Mucosa of rectum (tissue), 2 donors: ENCODE data around the gene SLC7A6OS.

Experiments used
- H3K27ac ChIP-seq, 2 donors: one replicate each; pipeline ENCODE4 v1.7.0; 2013; ENCODE audit warnings: inconsistent platforms in 2 of 2, low read depth in 2 of 2, low read length in 2 of 2
- H3K27me3 ChIP-seq, 2 donors: one replicate each; pipeline ENCODE4 v1.7.0; 2013; ENCODE audit warnings: low read length in 2 of 2; ENCODE audit not compliant: control insufficient read depth in 2 of 2, insufficient read depth in 2 of 2
- H3K36me3 ChIP-seq, 2 donors: one replicate each; pipeline ENCODE4 v1.7.0; 2013; ENCODE audit warnings: low read length in 2 of 2; ENCODE audit not compliant: control insufficient read depth in 2 of 2, insufficient read depth in 2 of 2
- H3K4me1 ChIP-seq, 2 donors: one replicate each; pipeline ENCODE4 v1.7.0; 2013; ENCODE audit warnings: low read length in 2 of 2, mild to moderate bottlenecking in 1 of 2; ENCODE audit not compliant: control insufficient read depth in 2 of 2, insufficient read depth in 2 of 2
- H3K4me3 ChIP-seq, 2 donors: one replicate each; pipeline ENCODE4 v1.7.0; 2013; ENCODE audit warnings: low read length in 2 of 2
- H3K9ac ChIP-seq, 2 donors: one replicate each; pipeline ENCODE4 v1.7.0; 2013; ENCODE audit warnings: low read length in 2 of 2, low read depth in 1 of 2, mild to moderate bottlenecking in 1 of 2
- H3K9me3 ChIP-seq, 2 donors: one replicate each; pipeline ENCODE4 v1.7.0; 2013; ENCODE audit warnings: low read length in 2 of 2; ENCODE audit not compliant: control insufficient read depth in 2 of 2
- donor health status: healthy.
- donor health status: Normal muscosa, but diverticular disease.

The SLC7A6OS gene

DNA sequence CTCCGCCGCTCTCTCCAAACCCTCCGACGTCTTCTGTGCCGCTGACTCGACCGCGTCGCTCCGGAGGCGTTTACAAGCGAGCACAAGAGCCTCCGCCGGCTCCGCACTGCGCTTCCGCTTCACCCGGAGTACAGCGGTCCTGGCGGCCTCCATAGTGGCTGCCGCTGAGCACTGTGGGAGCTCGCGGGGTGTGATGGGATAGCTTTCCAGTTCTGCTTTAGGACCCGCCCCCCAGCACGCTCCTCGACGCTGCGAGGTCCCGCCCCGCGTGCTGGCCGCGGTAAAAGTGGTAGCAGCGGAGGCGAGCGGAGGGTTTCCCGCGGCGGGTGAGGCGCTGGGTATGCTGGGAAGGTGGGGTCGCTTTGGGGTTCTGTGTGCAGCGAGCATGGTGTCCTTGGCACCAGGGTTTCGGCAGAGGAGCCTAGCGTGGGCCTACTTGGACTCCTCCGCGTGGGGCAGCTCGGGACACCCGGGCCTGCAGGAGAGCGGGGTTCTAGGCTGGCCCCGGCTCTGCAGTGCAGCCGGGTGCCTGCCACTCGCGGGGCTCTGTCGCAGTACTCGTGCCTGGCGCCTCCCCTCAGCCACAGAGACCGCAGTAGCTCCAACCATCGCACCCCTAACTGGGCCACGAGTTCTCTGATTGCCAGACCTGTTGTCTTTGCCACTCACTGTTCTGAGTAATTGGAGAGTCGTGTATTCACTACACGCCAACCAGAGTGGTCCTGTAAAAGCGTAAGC, at the start of gene SLC7A6OS, which contains the start of gene PRMT7:
SLC7A6OS (minus strand) TSS at position 173 of the 738 bp plus-strand sequence; CDS start at position 153, 20 bp downstream.
PRMT7 (plus strand) TSS at position 246 of the 738 bp plus-strand sequence. CDS start 4,961 bp downstream, outside the sequence.
- Histone ChIP-seq H3K4me3 (peak within 1 kb of the TSS; percentile 90 to 98), H3K9ac (peak within 1 kb of the TSS; percentile 80 to 97), H3K9me3 (no peaks in the 10 kb centered on the region), H3K36me3 (peaks cover 4 to 29% of the 10 kb centered on the region in 2 donors), H3K27ac (peak within 1 kb of the TSS; percentile 80 to 88), H3K27me3 (no peaks in the 10 kb centered on the region), H3K4me1 (peaks cover 17 to 19% of the 10 kb centered on the region in 2 donors)

DNA sequence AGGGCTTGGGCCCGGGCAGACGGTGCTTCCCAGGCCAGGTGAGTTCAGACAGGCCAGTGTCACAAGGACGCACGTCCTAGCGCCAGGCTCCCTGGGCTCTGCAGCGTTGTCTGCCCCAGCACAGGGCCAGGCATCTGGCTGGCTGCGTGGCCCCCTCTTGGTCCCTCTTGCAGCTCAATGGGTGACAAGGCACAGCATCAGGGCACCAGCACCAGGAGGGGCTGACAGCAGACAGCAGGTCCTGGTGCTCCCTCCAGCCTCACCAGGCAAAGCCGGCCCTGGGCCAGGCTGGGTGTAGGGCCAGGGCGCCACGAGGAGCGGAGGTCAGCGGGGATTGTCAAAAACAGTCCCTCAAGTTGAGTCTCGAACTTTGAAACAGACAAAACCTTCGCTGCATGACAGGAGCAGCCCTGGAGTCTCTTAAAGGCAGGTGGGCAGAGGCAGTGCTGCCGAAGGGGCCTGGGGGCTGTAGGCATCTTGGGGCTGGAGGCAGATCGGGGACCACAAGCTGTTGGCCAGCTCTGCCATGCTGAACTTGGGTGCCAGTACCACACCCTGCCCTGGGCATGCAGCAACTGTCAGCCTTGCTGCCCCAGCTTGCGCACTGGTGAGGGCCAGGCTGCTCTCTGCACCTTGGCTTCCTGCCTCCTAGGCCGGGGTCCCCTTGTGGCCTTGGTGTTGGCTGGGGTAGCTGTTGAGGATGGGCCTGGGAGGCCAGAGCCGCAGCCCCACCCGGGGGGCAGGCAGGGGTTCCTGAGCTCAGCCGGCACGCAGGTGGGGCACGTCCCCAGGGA, 48.8 kb upstream of the SLC7A6OS start:
- Histone ChIP-seq H3K4me1 (peaks cover 5 to 18% of the 10 kb centered on the region in 2 donors), H3K9ac (no peak overlapping the region), H3K36me3 (peaks cover 40 to 54% of the 10 kb centered on the region in 2 donors), H3K27ac (no peak overlapping the region), H3K27me3 (no peaks in the 10 kb centered on the region), H3K9me3 (no peaks in the 10 kb centered on the region), H3K4me3 (no peak overlapping the region)

DNA sequence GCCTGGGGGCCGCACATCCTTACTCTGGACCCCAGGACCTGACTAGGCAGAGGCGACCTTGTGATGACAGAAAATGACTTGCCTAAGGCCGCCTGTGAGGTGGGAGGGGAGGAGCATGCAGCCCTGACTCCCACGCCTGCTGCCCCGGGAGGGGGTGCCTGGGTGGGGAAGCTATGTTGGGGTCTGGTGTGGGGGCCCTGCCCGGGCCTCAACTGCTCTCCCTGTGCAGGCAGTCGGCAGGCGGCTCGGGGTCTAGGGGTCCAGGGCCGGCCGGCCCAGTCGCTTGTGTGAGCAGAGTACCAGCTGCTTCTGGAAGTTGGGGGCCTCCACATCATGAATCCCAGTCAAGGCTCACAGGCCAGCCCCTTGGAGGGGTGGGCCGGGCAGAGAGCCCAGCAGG, 48.2 kb upstream of the SLC7A6OS start:
- peaks cover 5 to 14% of the 10 kb centered on the region in 2 donors for H3K4me1 ChIP-seq
- peaks cover 39 to 55% of the 10 kb centered on the region in 2 donors for H3K36me3 ChIP-seq
- H3K27me3 ChIP-seq: no peaks in the 10 kb centered on the region
- H3K27ac ChIP-seq: no peak overlapping the region
- H3K9ac ChIP-seq: no peak overlapping the region
- H3K4me3 ChIP-seq: no peak overlapping the region
- H3K9me3 ChIP-seq: no peaks in the 10 kb centered on the region

DNA sequence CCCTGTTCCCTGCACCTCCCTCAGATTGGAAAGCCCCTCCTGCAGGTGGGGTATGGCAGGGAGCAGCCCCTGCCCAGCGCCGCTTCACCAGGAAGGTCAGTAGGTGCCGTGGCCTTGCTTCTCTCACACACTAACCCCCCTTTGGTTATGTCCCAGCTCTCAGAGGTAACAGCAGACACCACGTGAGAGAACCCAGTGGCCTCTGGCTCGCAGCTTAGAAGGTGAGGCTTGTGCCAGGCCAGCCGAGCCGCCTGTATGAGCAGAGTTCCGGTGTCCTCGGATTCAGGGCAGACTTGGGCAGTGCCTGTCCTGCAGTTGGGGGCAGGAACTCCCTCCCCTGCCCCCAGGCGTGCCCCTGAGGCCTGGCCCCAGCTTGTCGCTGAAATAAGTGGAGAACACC, 47.2 kb upstream of the SLC7A6OS start:
- H3K27ac ChIP-seq: no peak overlapping the region
- H3K36me3 ChIP-seq: peaks cover 39 to 55% of the 10 kb centered on the region in 2 donors
- no peak overlapping the region for H3K4me3 ChIP-seq
- peaks cover 5 to 14% of the 10 kb centered on the region in 2 donors for H3K4me1 ChIP-seq
- no peaks in the 10 kb centered on the region for H3K27me3 ChIP-seq
- H3K9me3 ChIP-seq: no peaks in the 10 kb centered on the region
- no peak overlapping the region for H3K9ac ChIP-seq

DNA sequence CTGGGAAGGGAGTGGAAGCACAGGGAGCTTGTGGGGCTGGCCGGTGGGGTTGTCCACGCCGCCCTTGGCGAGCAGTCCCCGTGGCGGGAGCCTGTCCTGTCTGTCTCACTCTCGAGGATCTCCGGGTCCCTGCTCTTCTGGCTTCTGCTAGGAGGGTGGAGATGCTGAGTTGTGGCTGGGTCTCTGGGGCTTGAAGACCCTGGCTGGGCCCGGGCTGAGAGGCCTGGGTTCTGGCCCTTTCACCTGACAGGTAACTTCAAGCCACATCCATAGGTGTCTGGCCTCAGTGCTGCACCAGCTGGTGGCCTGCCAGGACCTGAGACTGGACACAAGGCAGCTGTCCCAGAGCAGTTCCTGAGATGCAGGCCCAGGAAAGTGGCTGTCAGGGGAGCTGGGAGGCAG, 46.8 kb upstream of the SLC7A6OS start:
- Histone ChIP-seq H3K9me3 (no peaks in the 10 kb centered on the region), H3K36me3 (peaks cover 39 to 58% of the 10 kb centered on the region in 2 donors), H3K9ac (no peak overlapping the region), H3K4me1 (peaks cover 7 to 14% of the 10 kb centered on the region in 2 donors), H3K27me3 (no peaks in the 10 kb centered on the region), H3K27ac (no peak overlapping the region), H3K4me3 (no peak overlapping the region)

DNA sequence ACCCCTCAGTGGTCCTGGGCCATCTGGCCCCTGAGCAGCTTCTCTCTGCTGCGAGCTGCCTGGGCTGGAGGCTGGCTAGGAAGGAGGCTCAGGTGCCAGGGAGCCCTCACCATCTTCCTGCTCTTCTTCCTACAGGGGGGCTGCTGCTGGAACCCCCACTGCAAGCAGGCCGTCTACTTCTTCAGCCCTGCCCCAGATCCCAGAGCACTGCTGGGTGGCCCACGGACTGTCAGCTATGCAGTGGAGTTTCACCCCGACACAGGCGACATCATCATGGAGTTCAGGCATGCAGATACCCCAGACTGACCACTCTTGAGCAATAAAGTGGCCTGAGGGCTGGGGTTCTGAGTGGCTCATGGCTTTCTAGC, 46.2 kb upstream of the SLC7A6OS start:
- Histone ChIP-seq H3K9ac (no peak overlapping the region), H3K36me3 (peaks cover 36 to 58% of the 10 kb centered on the region in 2 donors)

DNA sequence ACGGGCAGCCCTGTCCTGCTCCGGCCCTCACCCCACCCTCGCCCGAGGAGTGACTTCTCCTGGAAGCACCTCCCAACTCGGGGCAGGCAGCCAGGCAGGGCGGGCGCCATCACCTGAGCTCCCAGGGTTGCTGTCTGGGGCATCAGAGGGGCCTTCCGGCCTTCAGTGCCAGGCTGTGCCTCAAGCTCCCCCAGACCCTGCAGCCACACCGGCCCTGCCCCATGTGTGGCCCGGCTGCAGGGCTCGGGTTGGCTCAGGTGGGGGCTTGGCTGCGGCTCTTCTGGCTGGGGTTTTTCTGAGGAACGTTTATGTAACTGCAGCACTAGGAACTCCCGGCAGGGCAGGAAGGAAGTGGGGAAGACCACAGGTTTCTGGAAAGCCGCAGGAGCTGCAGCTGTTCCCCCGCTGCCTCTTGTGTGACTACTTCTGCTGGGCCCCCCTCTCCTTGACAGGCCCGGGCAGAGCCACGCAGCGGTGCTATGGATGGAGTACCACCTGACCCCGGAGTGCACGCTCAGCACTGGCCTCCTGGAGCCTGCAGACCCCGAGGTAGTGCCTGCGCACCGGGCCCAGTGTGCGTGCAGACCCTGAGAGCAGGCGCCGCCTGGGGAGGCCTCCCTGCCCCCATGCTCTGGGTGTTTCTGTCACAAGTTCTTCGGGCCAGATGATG, 45.6 kb upstream of the SLC7A6OS start:
- Histone ChIP-seq H3K4me1 (peaks cover 16 to 21% of the 10 kb centered on the region in 2 donors), H3K36me3 (peaks cover 37 to 62% of the 10 kb centered on the region in 2 donors), H3K27me3 (no peaks in the 10 kb centered on the region), H3K4me3 (peak overlapping the region in 1 of 2 donors; percentile 20), H3K9ac (no peak overlapping the region), H3K27ac (peak overlapping the region in 1 of 2 donors; percentile 32), H3K9me3 (no peaks in the 10 kb centered on the region)

More for the DNA sequence above, 46.2 kb upstream of the SLC7A6OS start:
- Histone ChIP-seq H3K4me3 (no peak overlapping the region), H3K4me1 (peaks cover 12 to 18% of the 10 kb centered on the region in 2 donors), H3K9me3 (no peaks in the 10 kb centered on the region), H3K27me3 (no peaks in the 10 kb centered on the region), H3K27ac (no peak overlapping the region)

DNA sequence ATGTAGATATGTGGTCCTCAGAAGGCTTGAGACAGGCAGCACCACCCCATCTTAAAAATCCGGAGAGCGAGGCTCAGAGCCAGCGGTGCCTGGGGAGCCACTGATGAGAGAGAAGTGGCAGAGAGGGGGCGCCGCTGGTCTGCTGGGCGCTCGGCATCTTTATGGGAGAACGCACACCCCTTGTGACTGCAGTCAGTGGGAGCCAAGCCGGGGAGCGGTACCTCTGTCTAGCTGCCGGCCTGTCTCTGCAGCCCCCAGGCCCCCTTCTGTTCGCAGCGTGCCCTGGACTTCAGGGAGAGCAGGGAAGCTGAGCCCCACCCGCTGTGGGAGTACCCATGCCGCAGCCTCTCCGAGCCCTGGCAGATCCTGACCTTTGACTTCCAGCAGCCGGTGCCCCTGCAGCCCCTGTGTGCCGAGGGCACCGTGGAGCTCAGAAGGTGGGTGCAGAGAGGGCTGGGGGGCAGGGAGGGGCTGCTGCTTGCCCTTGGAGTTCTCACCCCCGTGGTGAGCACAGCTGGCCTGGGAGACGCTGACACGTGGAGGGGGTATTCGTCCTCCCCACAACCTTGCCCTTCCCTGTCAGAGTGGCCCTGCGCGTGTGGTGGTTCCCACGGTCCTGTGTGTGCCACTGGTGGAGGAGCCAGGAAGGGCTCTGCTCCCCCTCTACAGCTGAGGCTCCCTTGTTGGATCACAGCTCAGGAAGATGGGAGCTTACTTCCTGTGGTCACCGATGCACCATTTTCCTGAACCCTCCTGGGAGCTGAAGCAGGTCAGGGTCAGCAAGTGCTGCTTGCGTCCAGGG, 44.9 kb upstream of the SLC7A6OS start:
- peak overlapping the region in 1 of 2 donors; percentile 20 for H3K4me3 ChIP-seq
- no peak overlapping the region for H3K9ac ChIP-seq
- no peaks in the 10 kb centered on the region for H3K27me3 ChIP-seq
- no peaks in the 10 kb centered on the region for H3K9me3 ChIP-seq
- H3K4me1 ChIP-seq: peaks cover 18 to 22% of the 10 kb centered on the region in 2 donors
- H3K27ac ChIP-seq: peak overlapping the region in 1 of 2 donors; percentile 32
- H3K36me3 ChIP-seq: peaks cover 37 to 60% of the 10 kb centered on the region in 2 donors

DNA sequence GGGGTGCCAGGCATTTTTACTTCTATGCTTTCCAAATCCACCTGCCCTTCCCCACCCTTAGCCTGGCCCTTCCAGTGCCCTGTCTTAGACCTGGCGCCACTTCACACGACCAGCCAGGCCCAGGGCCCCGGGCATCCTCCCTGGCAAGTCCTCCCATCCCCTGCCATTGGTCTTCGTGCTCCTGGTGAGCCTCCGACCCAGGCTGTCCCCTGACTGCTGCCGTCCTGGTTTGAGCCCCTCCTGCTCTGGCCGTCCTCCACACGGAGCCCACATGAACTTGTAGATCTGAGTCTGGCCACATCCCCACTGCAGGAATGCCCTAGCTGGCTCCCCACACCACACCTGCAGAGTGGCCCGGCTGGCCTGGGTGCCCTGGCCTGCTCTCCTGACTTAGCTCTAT, 44.1 kb upstream of the SLC7A6OS start:
- peaks cover 39 to 66% of the 10 kb centered on the region in 2 donors for H3K36me3 ChIP-seq
- H3K9ac ChIP-seq: no peak overlapping the region
- no peak overlapping the region for H3K4me3 ChIP-seq
- H3K4me1 ChIP-seq: peaks cover 18 to 22% of the 10 kb centered on the region in 2 donors
- H3K27me3 ChIP-seq: no peaks in the 10 kb centered on the region
- no peak overlapping the region for H3K27ac ChIP-seq
- H3K9me3 ChIP-seq: no peaks in the 10 kb centered on the region
